Kidney capillary endothelial cell (primary cell): ENCODE measurements around the gene SIK2.

Experiments
- DNase-seq: peaks from one replicate; pipeline ENCODE4 v3.0.0-alpha.2; 2018; ENCODE audit warnings: low spot score

SIK2 gene

DNA sequence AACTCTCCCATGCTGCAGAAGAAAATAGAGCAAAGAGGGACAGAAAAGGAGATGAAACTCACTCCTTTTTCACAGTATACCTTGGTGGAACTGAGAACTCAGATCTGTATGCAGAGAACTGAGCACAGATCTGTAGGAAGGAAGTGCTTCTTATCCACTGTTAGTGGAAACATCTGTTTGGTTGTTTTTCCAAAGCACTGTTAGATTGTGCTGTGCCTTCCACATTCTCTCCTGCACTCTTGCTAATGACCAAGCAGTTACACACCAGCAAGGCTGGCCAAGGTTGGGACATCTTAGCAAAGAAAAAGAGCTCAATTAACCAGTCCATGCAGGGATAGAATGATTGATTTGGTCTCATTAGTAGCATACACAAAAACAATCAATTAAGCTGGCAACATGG is 20.1 kb upstream of the SIK2 start:
- DNase-seq: no peak

DNA sequence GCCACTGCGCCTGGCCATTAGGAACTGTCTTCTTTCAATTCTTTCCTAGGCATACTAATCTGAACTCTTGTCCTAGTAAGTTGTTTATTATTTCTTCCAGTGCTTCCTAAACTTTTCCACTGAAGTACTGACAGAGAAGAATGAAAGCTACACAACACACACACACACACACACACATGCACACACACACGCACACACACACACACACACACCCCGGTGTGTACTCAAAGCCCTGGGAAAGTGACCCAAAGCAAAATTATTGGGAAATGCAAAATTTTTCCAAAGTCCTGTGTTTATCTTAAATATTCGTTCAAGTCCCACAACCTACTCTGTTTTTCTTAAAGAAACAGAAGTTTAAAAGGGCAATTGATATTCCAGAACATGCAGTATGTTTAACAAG is 19.4 kb upstream of the SIK2 start:
- no peak for DNase-seq

DNA sequence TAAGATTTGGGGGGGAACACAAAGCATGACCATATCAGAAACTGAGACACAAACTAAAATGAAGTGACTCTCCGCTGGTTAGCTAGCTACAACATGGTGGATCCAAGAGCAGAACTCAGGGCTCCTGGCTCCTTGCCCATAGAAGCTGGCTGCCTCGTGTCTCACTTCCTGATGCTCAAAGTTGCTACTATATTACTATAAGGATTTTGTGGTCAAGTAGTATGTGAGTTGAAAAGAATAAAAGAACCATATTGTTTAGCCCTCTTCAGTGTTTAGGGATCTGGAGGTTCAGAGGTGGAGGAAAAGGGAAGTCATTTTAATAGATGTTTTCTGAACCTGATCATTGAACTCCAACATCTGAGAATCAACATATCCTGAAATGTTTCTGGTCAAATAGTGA is 16.9 kb upstream of the SIK2 start:
- DNase-seq: peak; percentile 48

DNA sequence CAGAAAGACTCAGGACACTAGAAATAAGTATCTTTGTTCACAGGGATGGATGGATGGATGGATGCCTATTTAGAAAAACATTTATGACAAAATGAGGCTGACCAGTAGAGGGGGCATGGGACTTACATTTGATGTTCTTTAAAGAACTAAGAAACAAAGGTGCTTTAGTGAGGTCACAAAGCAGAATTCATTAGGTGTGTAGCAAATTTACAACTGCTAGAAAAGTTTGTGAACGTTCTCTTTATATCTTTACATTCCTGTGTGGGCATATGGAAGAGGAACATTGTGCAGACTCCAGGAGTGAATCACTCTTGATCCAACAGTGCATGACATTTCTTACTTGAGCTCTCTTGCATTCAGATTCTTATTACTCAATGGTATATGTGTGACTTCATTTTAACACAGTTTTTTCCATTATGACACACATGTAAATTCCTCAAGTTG is 15.8 kb upstream of the SIK2 start:
- DNase-seq: peak; percentile 41

DNA sequence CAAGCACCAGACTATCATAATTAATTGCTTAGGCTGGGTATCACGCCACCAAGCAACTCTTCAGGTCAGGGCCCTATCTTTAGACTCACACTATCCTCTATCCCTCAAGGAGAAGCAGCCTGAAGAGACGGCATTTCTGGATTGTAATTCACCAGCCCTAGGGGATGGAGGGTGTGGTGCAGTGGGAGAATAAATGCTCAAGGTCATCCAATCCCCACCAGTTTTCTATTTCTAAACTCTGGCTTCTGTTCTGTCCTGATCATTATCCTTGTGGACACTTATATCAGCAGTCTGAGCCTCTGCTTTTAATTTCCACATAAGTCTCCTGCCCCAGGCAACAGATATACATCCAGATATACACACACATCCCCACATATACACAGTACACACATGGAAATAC is 13.1 kb upstream of the SIK2 start:
- no peak for DNase-seq

DNA sequence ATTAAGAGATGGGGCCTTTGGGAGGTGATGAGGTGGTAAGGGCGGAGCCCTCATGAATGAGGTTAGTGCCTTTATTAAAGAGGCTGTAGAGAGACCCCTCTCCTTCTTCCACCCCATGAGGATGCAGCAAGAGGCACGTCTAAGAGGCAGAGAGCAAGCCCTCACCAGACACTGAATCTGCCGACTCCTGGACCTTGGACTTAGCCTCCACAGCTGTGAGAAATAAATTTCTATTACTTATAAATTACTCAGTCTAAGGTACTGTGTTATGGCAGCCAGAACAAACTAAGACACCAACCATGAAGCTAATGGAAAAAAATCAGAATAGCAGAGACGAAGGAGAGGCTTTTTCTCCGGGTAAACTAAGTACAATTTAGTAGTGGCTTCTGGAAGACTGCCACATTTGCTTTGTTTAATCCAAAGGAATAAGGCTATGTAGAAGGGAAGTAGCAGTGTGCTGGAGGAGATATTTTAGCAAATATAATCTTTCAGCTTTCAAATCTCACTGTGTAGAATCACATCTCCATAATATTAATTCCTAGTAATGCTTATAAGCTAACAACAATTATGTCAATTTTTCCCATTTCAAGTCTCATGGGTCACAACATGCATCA is 12.3 kb upstream of the SIK2 start:
- DNase-seq: no peak

DNA sequence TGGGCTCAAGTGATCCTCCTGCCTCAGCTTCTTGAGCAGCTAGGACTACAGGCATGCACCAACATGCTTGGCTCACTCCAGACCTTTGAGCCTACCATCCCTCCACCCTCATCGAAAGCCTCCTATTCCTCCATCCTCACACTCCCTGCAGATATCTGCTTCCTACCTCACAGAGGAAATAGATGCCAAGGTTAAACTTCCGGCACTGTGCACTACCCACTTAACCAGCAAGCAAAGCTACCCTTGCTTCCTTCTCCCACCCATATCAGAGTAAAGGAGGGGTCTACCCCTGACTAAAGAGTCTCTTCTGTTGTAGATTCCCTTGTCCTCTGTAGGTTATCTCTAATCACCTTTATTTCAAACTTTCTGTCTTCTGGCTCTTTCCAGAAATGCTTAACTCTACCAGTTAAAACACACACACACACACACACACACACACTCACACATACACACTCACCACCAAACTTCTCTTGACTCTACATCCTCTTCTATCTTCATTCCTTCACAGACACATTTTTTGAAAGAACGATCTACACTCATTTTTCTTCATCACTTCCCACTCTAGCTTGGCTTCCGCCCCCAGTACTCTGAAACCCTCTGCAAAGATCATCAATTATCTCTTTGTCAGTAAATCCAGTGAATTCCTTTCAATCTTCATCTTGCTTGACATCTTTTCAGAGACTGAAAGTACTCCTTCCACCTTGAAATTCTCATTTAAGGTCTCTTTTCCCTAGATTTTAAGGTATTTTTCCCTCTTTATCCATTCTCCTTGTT is 10.9 kb upstream of the SIK2 start:
- no peak for DNase-seq

DNA sequence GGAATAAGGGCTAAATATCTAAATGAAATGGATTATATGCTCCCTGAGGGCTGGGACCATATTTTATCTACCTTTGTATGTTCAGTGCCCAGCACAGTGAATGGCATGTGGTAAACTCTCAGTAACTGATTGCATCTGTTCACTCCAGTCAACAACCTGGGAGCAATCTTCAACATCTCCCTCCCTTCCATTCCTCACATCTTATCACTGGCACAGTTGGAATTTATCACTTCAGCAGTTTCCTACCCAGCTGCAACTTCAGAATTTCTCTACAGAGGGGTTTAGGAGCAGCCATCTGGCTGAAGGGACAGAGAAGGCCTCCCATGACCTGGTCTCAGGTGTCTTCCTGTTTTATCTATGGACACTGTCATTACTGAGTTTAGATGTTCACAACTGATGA is 9.8 kb upstream of the SIK2 start:
- DNase-seq: no peak

DNA sequence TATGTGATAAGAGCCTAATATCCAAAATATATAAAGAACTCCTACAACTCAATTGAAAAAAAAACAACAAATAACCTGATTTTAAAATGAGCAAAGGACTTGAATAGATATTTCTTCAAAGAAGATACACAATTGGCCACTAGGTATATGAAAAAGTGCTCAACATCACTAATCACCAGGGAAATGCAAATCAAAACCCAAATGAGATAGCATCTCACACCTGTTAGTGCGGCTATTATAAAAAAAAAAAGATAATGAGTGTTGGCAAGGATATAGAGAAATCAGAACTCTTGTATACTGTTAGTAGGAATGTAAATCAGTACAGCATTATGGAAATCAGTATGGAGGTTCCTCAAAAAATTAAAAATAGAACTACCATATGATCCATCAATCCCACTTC is 5.9 kb upstream of the SIK2 start:
- no peak for DNase-seq

DNA sequence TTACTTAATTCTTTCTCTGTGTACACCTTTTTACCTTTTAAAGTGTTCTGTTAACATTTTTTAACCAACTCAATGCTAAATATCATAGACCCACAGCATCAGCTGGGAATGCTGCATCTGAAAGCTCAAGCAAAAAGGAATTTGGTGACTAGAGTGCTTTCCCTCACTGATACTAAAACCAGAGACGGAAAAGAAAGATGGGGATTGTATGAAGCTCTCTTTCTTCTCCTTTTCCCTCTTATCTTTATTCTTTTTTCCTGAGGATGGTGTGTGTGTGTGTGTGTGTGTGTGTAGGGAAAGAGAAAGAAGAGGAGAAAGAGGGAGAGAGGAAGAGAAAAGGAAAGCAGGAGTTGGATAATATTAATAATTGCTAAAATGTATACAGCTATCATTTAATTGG is 4.1 kb upstream of the SIK2 start:
- no peak for DNase-seq

DNA sequence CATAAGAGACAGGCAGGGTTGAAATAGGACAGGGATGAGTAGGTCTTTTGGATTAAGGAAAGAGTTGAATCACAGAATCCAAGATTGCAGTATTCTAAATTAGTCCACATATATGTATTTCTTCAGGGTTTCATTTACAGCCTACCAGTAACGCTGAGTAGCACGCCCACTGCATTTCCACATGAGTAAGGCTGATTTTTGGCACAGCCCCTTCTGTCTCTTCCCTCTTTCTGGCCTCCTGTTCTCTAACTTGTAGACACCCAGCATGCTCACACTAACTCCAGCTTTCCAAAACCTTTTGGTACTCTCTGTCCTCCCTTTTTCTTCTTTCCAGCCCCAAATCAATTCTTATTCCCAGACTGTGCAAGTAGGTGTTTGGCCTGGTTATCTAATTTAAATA is 3.7 kb upstream of the SIK2 start:
- no peak for DNase-seq

DNA sequence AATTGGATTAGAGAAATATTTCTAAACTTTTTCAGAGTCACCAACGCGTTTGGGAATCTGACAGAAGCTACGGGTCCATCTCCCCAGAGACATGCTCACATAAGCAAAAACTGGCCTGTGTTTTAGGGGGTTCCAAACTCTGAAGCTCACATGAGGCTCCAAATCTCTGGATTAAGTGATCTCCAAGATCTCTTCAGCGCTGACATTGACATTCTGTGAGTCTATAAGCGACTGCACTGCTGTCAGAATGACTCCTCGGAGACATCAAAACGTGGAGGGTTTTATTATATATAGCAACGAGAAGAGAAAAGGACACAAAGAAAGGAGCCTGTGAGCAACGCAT is 642 bp upstream of the SIK2 start:
- no peak for DNase-seq

DNA sequence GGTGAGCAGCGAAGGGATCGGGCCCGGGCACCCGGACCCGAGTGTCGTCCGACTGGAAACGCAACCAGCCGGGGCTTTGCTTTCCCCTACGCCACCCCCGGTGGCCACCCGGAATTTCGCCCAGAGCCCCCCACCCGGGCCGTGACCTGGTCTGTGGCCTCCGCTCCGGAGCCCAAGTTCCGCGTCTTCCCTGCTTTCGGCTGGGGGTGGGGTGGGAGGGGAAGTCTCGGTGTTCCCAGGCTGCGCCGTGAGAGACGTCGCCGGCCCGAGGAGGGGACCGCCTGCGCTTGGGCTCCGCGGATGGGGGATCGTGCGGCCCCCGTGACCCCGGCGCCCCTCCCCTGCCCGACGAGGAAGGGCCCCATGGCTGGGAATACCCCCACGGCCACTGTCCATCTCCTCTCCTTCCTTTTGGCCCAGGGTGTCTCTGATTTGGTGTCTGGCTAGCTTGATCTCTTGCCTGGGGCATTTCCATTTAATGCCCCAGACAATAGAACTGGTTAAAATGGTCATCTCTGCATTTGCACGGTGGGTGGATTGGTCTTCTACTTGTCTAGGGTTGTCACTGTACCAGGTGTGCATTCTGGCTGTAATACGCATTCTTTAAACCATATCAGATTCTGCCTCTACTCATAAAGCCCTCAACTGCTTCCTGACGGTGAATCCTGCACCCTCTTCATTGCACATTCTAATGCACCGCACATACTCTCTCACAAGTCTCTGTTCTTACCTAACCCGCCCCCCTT is 789 bp downstream of the SIK2 start:
- DNase-seq: peak; percentile 19

DNA sequence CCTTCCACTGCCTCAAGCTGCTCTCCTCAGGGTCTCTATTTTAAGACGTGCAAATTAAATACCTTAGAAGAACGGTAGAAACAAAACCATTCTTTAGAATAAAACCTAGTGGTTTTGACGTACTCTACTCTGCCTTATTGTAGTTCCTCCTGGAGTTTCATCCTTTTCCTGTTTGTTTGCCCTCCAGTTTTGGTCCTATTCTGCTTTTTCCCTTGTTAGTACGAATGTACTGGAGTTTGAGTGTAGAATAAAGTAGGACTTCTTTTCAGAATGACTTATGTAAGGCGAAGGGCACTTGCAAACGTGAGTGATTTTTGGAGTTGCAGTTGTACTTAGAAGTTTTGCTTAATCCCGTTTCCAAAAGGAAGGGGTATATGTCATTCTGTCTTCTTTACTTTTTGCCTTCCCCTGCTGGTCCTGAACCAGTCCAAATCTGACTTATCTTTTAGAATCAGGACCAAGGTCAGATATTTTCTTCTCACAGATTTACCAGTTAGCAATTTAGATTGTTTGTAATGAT is 1.4 kb downstream of the SIK2 start:
- DNase-seq: peak; percentile 25

DNA sequence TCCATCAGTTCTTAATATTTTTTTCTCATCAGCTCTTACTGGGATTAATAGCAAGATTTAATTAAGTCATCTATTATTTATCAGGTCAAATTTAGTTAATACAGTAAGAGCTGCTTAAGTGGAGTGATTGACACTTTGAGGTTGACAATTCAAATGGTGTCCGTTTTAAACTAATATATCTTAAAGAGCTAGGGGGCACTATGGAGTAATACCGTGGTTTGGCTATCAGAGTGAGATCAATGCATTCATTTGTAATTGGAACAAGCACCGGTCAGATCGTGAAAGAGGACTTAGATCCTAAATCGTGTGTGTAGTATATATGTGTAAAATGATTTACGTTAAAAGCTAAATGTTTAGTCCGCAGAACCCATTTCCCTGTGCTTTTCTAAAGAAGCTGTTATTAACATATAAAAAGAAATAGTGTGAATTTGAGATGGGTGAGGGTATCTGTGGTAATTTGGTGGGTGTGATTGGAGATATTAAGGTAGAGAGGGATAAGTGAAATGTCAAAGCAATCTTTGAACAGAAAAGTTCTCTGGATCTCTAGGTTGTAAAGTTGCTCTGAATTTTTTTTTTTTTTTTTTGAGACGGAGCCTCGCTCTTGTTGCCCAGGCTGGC is 2.3 kb downstream of the SIK2 start:
- peak; percentile 53 for DNase-seq

DNA sequence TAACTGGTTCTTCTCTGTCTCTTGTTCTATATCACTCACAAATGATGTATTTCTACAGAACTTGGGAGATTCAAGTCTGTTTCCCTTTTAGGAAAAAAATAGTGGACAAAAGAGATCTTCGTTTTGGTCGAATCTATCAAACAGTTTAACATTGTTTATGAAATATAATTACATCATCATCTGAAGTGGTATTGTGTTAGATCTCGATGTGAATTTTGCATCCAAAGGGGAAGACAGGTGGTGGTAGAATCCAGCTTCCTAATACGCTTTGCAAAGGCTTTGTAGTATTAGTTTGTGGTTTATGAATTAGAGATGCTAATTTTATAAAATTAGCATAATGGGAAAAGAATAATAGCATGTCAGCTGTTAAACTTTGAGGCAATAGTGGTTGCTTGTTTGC is 3.4 kb downstream of the SIK2 start:
- DNase-seq: no peak

DNA sequence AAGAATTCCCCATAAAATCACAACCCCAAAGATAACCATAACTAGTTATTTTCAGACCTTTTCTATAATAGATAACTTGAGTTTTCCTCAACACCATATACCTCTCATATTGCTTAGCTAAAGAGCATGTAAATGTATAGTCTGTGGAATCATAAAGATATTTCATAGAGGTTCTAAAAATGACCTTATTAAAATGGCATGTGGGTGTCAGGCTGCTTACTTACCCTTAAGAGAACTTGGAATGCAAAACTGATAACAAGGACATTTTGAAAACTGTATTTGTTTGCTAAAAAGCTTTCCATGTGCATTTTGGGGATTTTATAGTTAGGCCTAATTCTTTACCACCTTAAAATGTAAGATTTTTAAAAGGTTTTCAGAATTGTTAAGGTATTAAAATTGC is 4.7 kb downstream of the SIK2 start:
- no peak for DNase-seq

DNA sequence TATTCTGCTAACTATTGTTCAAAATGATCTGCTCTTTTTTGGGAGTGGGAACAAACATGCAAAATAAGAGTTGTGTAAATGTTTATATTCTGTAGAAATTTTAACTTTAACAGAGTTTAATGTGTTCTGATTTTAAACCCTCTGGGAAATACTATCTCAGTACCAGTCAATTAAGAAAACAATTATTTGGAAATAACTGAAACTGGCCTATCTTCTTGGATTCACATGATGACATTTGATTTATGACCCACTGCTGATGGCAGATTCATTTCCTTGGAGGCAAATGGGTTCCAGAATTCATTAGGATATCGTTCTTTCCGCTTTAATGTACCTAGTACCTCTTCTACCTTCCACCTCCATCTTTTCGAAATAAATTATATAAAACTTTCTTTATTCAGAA is 5.5 kb downstream of the SIK2 start:
- DNase-seq: no peak

DNA sequence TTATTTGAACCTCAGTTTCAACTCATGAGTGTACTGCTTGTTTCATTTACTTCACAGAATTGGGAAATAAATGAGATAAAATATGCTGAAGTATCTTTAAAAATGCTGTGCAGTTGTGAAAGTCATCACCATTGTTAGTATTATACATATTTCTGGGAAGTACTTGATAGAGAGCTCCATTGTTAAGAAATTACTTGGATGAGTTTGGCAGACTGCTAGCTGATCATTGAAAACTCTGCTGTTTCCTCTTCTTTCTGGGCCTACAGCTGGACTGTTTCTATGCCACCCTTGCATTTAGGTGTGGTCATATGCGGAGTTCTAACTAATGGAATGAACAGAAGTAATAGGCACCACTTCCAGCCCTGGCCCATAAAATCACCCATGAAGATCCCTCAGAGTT is 10.0 kb downstream of the SIK2 start:
- DNase-seq: no peak

DNA sequence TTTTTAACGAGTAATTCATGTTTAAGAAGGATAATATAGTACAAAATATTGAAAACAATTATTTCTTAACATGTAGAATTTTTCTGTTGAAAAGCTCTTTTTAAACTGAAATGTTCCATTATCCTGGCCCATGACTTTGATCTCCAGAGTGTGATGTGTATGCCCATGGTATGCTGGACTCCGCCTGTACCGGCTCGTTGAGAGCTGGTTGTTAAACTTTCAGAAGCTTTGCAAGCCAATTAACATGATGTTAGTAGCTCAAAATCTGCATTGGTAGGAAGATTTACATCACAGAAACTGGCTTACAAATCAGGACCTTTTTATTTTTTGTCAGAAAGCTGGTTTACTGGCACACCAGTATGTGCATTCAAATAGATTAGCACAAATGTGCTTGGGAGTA is 15.0 kb downstream of the SIK2 start:
- no peak for DNase-seq

DNA sequence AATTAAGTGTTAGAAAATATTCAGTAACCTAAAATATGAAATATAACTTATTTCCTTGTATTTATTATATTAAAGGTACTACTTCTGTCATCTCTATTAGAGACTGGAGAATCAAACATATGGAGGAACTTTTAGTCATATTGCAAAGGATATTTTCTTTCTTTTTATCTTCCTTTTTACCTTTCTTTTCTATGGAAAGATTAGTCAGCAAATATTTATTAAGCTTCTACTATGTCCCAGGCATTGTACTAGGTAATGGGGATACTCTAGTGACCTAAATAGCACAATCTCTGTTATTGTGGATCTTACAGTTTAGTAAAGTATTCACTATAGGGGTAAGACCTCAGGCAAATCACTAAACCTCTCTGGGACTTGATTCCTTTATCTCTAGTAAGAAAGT is 18.3 kb downstream of the SIK2 start:
- no peak for DNase-seq

DNA sequence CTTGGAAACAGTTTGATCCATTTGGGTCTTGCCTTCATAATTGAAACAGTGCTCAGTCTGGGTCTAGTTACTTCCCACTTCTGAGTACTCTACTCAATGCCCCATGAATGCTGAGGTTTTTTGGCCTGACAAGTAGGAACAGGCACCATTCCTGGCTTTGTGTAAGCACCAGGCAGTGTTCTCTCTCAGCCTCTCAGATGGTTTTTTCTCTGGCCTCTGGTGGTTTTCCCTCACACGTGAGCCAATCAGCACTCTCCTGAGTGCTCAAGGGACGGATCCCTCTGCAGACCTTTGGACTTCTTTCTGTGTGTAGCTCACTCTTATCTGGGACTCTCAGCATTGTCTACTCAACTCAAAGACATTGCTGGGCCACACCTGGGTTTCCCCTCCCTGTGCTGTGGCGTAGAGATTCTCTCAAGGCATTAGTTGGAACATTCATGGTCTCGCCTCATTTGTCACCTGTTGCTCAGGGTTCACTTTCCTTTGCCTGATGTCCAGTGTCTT is 21.3 kb downstream of the SIK2 start:
- no peak for DNase-seq

DNA sequence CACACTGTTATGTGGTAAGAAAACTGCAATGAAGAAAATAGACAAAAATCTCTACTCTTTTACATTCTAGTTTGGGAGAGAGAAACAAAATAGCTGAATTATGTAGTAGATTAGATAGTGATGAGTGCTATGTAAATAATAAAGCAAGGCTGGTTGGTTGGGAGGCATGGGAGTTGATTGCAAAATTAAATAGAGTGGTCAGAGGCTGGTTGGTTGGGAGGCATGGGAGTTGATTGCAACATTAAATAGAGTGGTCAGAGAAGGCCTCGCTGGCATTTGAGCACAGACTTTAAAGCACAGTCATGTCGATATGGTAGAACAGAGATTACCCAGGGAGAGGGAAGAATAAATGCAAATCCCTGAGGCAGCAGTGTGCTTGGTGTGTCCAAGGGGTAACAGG is 22.4 kb downstream of the SIK2 start:
- no peak for DNase-seq
